ENCODE results near the gene ABCD2.

ABCD2 gene

DNA sequence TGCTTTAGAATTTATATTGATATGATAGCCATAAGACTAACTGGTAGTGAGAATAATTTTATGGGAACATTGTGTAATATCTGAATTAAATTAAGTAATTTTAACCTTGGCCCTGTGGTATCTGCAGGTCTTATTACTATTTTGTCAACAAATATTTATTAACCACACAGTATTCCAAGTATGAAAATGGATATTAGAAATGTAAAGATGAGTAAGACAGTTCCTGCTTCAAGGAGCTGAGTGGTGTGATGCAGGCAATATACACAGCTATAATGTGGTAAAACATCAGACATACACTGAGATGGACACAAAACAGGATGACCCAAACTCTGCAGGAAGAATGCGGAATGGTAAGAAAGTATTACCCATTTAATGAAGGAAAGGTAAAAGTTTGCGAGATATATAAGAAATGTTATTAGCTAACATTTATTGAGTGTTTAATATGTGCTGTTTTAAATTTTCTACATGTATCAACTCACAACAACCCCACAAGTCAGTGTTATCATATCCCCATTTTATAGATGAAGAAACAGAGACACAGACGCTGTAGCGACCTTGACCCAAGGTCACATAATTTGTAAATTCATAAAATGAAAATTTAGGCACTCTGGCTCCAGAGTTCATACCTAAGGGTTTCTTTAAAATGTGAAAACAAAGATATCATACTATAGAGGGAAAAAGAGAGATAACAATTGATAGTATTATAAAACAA is 12.7 kb downstream of the ABCD2 start:
- TF ChIP-seq, protein P1, sequence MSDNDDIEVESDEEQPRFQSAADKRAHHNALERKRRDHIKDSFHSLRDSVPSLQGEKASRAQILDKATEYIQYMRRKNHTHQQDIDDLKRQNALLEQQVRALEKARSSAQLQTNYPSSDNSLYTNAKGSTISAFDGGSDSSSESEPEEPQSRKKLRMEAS (IDR thresholded peaks at IDR 0.05): no peak
- TF ChIP-seq NFIC (IDR thresholded peaks at IDR 0.05) (no peak), CREB1 (IDR thresholded peaks at IDR 0.05; ENCODE audit: low read depth) (no peak), YY1 (IDR thresholded peaks at IDR 0.05; ENCODE audit: low read depth) (no peak), EGR1 (IDR thresholded peaks at IDR 0.05) (no peak), TCF12 (IDR thresholded peaks at IDR 0.05; ENCODE audit: low read depth) (no peak), ZBTB7A (IDR thresholded peaks at IDR 0.05; ENCODE audit: low read depth) (no peak), RAD21 (IDR thresholded peaks at IDR 0.05; ENCODE audit: low read depth) (no peak), FOXM1 (IDR thresholded peaks at IDR 0.05; ENCODE audit: borderline replicate concordance, low read depth) (no peak)
- TF ChIP-seq, protein P2, sequence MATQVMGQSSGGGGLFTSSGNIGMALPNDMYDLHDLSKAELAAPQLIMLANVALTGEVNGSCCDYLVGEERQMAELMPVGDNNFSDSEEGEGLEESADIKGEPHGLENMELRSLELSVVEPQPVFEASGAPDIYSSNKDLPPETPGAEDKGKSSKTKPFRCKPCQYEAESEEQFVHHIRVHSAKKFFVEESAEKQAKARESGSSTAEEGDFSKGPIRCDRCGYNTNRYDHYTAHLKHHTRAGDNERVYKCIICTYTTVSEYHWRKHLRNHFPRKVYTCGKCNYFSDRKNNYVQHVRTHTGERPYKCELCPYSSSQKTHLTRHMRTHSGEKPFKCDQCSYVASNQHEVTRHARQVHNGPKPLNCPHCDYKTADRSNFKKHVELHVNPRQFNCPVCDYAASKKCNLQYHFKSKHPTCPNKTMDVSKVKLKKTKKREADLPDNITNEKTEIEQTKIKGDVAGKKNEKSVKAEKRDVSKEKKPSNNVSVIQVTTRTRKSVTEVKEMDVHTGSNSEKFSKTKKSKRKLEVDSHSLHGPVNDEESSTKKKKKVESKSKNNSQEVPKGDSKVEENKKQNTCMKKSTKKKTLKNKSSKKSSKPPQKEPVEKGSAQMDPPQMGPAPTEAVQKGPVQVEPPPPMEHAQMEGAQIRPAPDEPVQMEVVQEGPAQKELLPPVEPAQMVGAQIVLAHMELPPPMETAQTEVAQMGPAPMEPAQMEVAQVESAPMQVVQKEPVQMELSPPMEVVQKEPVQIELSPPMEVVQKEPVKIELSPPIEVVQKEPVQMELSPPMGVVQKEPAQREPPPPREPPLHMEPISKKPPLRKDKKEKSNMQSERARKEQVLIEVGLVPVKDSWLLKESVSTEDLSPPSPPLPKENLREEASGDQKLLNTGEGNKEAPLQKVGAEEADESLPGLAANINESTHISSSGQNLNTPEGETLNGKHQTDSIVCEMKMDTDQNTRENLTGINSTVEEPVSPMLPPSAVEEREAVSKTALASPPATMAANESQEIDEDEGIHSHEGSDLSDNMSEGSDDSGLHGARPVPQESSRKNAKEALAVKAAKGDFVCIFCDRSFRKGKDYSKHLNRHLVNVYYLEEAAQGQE (IDR thresholded peaks at IDR 0.05; ENCODE audit: low read depth): no peak
- TF ChIP-seq, protein P3, sequence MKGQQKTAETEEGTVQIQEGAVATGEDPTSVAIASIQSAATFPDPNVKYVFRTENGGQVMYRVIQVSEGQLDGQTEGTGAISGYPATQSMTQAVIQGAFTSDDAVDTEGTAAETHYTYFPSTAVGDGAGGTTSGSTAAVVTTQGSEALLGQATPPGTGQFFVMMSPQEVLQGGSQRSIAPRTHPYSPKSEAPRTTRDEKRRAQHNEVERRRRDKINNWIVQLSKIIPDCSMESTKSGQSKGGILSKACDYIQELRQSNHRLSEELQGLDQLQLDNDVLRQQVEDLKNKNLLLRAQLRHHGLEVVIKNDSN (IDR thresholded peaks at IDR 0.05): no peak

DNA sequence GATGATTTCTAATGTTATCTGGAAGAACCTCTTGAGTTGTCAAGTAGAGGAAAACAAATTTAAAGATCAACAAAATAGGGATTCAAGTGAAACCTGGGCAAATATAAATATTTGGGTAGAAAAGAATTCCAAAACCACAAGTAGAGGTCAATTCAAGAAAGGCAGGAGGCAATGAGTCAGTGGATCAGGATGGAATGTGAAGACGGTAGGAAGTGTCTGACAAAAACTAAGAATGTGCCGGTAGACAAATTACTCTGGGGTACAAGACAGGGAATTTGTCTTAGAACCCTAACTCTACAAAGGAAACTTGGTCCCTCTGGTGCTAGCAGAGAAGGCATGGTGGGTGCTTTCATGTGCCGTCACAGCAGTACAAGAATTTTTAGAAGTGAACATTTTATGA is 13.6 kb downstream of the ABCD2 start:
- no peak for TF ChIP-seq EP300 (IDR thresholded peaks at IDR 0.05; ENCODE audit: borderline replicate concordance)
- no peak for TF ChIP-seq YY1 (IDR thresholded peaks at IDR 0.05; ENCODE audit: low read depth)
- TF ChIP-seq, protein P2 (IDR thresholded peaks at IDR 0.05; ENCODE audit: low read depth): no peak
- TF ChIP-seq EGR1 (IDR thresholded peaks at IDR 0.05): no peak
- TF ChIP-seq CEBPB (IDR thresholded peaks at IDR 0.05): no peak
- TF ChIP-seq TAF1 (IDR thresholded peaks at IDR 0.05; ENCODE audit: low read depth): no peak
- TF ChIP-seq CREB1 (IDR thresholded peaks at IDR 0.05; ENCODE audit: low read depth): no peak

DNA sequence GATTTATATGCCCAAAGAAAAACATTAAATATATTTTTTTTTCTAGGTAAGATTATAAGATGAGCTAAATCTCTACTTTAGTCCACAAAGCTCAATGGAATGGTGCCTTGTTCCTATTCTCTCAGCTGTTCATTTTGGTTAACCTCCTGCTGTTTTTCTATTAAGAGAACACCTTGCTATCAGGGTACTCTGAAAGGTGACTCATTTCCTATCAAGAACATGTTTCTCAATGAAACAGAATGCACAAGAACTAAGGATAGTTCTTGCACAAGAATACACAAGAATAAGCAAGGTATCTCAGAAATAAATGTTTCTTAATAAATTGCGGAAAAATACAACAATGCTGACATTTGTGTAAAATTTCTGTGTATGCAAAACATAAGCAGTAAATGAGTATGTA is 14.1 kb downstream of the ABCD2 start:
- TF ChIP-seq TCF12 (IDR thresholded peaks at IDR 0.05; ENCODE audit: low read depth) (no peak), FOXM1 (IDR thresholded peaks at IDR 0.05; ENCODE audit: borderline replicate concordance, low read depth) (no peak)

DNA sequence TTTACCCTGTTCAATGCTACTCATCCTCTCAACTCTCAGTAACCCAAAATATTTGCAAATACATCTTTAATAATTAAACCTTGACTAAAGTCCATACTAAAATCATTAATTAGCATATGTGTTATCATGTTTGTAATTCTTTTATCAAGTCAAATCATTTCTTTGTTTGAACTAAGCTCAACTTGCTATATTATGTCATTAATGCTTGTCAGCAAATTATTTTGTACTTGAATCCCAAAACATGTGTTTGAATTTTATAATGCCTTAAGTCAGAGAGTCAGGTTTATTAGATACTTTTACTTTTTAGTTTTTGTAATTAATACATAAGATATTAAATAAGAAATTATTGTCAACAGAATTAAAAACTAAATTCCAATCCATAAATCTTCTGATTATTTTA is 16.5 kb downstream of the ABCD2 start:
- no peak for TF ChIP-seq ZBTB7A (IDR thresholded peaks at IDR 0.05; ENCODE audit: low read depth)
- no peak for TF ChIP-seq CREB1 (IDR thresholded peaks at IDR 0.05; ENCODE audit: low read depth)
- no peak for TF ChIP-seq CEBPB (IDR thresholded peaks at IDR 0.05)
- TF ChIP-seq TAF1 (IDR thresholded peaks at IDR 0.05; ENCODE audit: low read depth): no peak
- TF ChIP-seq, protein P2 (IDR thresholded peaks at IDR 0.05; ENCODE audit: low read depth): no peak
- no peak for TF ChIP-seq TCF12 (IDR thresholded peaks at IDR 0.05; ENCODE audit: low read depth)
- TF ChIP-seq, protein P3 (IDR thresholded peaks at IDR 0.05): no peak
- TF ChIP-seq YY1 (IDR thresholded peaks at IDR 0.05; ENCODE audit: low read depth): no peak
- TF ChIP-seq RAD21 (IDR thresholded peaks at IDR 0.05; ENCODE audit: low read depth): no peak
- no peak for TF ChIP-seq TEAD4 (IDR thresholded peaks at IDR 0.05)
- TF ChIP-seq NFIC (IDR thresholded peaks at IDR 0.05): no peak

DNA sequence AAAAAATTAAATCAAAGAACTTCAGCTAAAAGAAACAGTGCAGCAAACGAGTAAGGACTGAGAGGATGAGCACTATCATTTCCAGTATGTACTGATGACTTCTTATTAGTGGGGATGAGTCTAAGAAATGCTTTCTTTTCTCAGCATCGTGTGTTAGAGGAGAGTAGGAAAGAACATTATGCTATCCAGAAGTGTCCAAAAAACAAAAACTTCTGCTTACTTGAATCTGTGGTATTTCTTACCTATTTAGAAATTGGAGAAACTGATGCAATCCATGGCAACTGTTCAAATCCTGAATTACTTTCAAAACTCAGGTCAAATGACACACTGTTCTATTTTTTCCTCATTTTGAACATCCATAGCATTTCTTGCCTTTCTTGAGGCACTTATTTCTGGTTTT is 23.7 kb downstream of the ABCD2 start:
- TF ChIP-seq RAD21 (IDR thresholded peaks at IDR 0.05; ENCODE audit: low read depth) (no peak), EGR1 (IDR thresholded peaks at IDR 0.05) (no peak), NFIC (IDR thresholded peaks at IDR 0.05) (no peak), TEAD4 (IDR thresholded peaks at IDR 0.05) (no peak), TCF12 (IDR thresholded peaks at IDR 0.05; ENCODE audit: low read depth) (no peak), YY1 (IDR thresholded peaks at IDR 0.05; ENCODE audit: low read depth) (no peak), EP300 (IDR thresholded peaks at IDR 0.05; ENCODE audit: borderline replicate concordance) (no peak), CEBPB (IDR thresholded peaks at IDR 0.05) (no peak), FOXM1 (IDR thresholded peaks at IDR 0.05; ENCODE audit: borderline replicate concordance, low read depth) (no peak), TAF1 (IDR thresholded peaks at IDR 0.05; ENCODE audit: low read depth) (no peak), CREB1 (IDR thresholded peaks at IDR 0.05; ENCODE audit: low read depth) (no peak)
- TF ChIP-seq, protein P2 (IDR thresholded peaks at IDR 0.05; ENCODE audit: low read depth): no peak
- TF ChIP-seq, protein P3 (IDR thresholded peaks at IDR 0.05): no peak
- TF ChIP-seq, protein P1 (IDR thresholded peaks at IDR 0.05): no peak
